Prostate gland (tissue), 2 donors: Measurements from ENCODE around the gene VPS39.

Experiments
- CTCF ChIP-seq, 4 experiments: fragments of 200-600 bp in 2 of 4; fragments of 450-650 bp in 2 of 4; sonication (generic) in 2 of 4; IDR thresholded peaks; 1 replicate in 3 of 4; 2 replicates in 1 of 4; pipeline ENCODE4 v1.5.1; 2016 to 2019; ENCODE audit warnings: antibody characterized with exemption in 4 of 4, mild to moderate bottlenecking in 2 of 4, moderate library complexity in 2 of 4
- POLR2AphosphoS5 ChIP-seq: sonication (generic); formaldehyde crosslinking; IDR thresholded peaks from one replicate; pipeline ENCODE4 v1.6.1; 2017; ENCODE audit warnings: antibody characterized with exemption

GRCh38 chr15:42198516-42198915 lies 9.6 kb downstream of the VPS39 start:
- TF ChIP-seq CTCF (IDR thresholded peaks at IDR 0.05) = no peak
- no peak for TF ChIP-seq POLR2AphosphoS5
